K562 (cell line): ENCODE measurements around the gene COL25A1. TPM values are rescaled to one million over a fixed set of nuclear protein-coding genes. Genes with fewer than 3 reads are reported as not detected.
A peak's percentile ranks its signal among the peaks of the same experiment; 100 is the strongest.

Source experiments
- ATAC-seq: fragments of 200-7000 bp; cut with Tn5 transposase; 3 replicates; pipeline ENCODE4 v1.9.1; 2020; ENCODE audit warnings: moderate library complexity
- BruUV-seq: library from RNA; stranded (reverse); fragments of 400-500 nt; replicated peaks from 2 replicates; lab custom pipeline; 2021; lab: Mats Ljungman, UMichigan
- CTCF ChIA-PET: fragments of 300-600 bp; formaldehyde crosslinking; extraction: SDS; loops from one replicate; lab custom pipeline; 2021; ENCODE audit warnings: low intra/inter-chr PET ratio; lab: Yijun Ruan, JAX
- POLR2A ChIA-PET: fragments of 300-600, 350-650 bp; sonication (Branson Sonifier 250); formaldehyde crosslinking; extraction: SDS; loops from one replicate; lab custom pipeline; 2021; ENCODE audit warnings: antibody characterized with exemption, inconsistent platforms; lab: Yijun Ruan, JAX
- DNase-seq, 4 experiments: peaks; one replicate each; pipeline versions ENCODE4 v3.0.0 to v3.0.0-alpha.2; 2011 to 2018; ENCODE audit warnings: low spot score in 3 of 4, mixed read lengths in 3 of 4; ENCODE audit errors: extremely low read depth in 1 of 4
- FAIRE-seq: peaks from 2 replicates; lab custom pipeline; 2011; peaks lifted over from hg19 to GRCh38; lab: Jason Lieb, UNC
- H2AFZ ChIP-seq: 2 replicates; pipeline ENCODE4 v1.6.0; 2011; ENCODE audit warnings: low read depth, low read length, control low read depth, inconsistent platforms
- H3K27ac ChIP-seq: fragments of 200-600 bp; 3 replicates; pipeline ENCODE4 v1.8.0; 2011; ENCODE audit warnings: low read depth, mild to moderate bottlenecking, control low read depth, inconsistent platforms, low read length, moderate library complexity, mixed read lengths; ENCODE audit errors: extremely low read depth
- H3K27me3 ChIP-seq, 2 experiments: fragments of 300-600 bp in 1 of 2; 2 replicates in 1 of 2; 3 replicates in 1 of 2; pipeline versions ENCODE4 v1.6.0 to v1.8.0; 2011; ENCODE audit warnings: inconsistent platforms in 2 of 2, low read length in 2 of 2, mild to moderate bottlenecking in 1 of 2, mixed read lengths in 1 of 2, moderate library complexity in 1 of 2; ENCODE audit not compliant: control insufficient read depth in 2 of 2, insufficient read depth in 2 of 2
- H3K36me3 ChIP-seq: fragments of 300-600 bp; 3 replicates; pipeline ENCODE4 v1.8.0; 2011; ENCODE audit warnings: mild to moderate bottlenecking, low read length, inconsistent platforms; ENCODE audit not compliant: control insufficient read depth, insufficient read depth
- H3K4me1 ChIP-seq, 2 experiments: fragments of 200-600 bp in 1 of 2; replicated peaks in 1 of 2; 2 replicates in 1 of 2; 3 replicates in 1 of 2; pipeline versions ENCODE4 v1.5.1 to v1.8.0; 2011; ENCODE audit warnings: inconsistent platforms in 2 of 2, low read length in 2 of 2, mild to moderate bottlenecking in 1 of 2, mixed read lengths in 1 of 2, moderate library complexity in 1 of 2; ENCODE audit not compliant: control insufficient read depth in 2 of 2, insufficient read depth in 2 of 2
- H3K4me2 ChIP-seq: 2 replicates; pipeline ENCODE4 v1.6.1; 2011; ENCODE audit warnings: low read length, control low read depth, inconsistent platforms, mixed read lengths; ENCODE audit not compliant: insufficient read depth
- H3K4me3 ChIP-seq: fragments of 200-600 bp; sonication (generic), shearing (Covaris generic); 2 replicates; pipeline ENCODE4 v1.5.1; 2016; ENCODE audit warnings: control low read depth, inconsistent platforms
- H3K79me2 ChIP-seq: fragments of 200-600 bp; 3 replicates; pipeline ENCODE4 v1.8.0; 2011; ENCODE audit warnings: low read length, inconsistent platforms; ENCODE audit not compliant: control insufficient read depth, insufficient read depth
- H3K9ac ChIP-seq, 2 experiments: 2 replicates each; pipeline versions ENCODE4 v1.6.0 to v1.6.1; 2011; ENCODE audit warnings: low read depth in 2 of 2, low read length in 2 of 2, control low read depth in 1 of 2, inconsistent platforms in 1 of 2, mild to moderate bottlenecking in 1 of 2, mixed read lengths in 1 of 2; ENCODE audit not compliant: insufficient read depth in 1 of 2
- H3K9me1 ChIP-seq: one replicate; pipeline ENCODE4 v1.6.0; 2011; ENCODE audit warnings: inconsistent platforms, mild to moderate bottlenecking, low read length, moderate library complexity; ENCODE audit not compliant: control insufficient read depth, insufficient read depth
- H3K9me3 ChIP-seq: replicated peaks from 2 replicates; pipeline ENCODE4 v1.5.1; 2011; ENCODE audit warnings: low read depth, low read length, inconsistent platforms; ENCODE audit not compliant: control insufficient read depth, insufficient read depth
- H4K20me1 ChIP-seq: replicated peaks from 2 replicates; pipeline ENCODE4 v1.6.1; 2011; ENCODE audit warnings: low read length, inconsistent platforms, mixed read lengths; ENCODE audit not compliant: control insufficient read depth, insufficient read depth
- CBX8 ChIP-seq: fragments of 200-600 bp; sonication (generic); IDR thresholded peaks from 2 replicates; pipeline ENCODE4 v1.6.1; 2012; ENCODE audit warnings: borderline replicate concordance, mixed run types, low read depth, mild to moderate bottlenecking, moderate library complexity, mixed read lengths, low read length, control low read depth, inconsistent platforms; ENCODE audit not compliant: poor library complexity, severe bottlenecking; ENCODE audit errors: extremely low read depth
- HCFC1 ChIP-seq: IDR thresholded peaks from 2 replicates; pipeline ENCODE4 v1.6.1; 2012; ENCODE audit warnings: low read depth, low read length, improper control_type of control experiment
- YY1 ChIP-seq, 3 experiments: IDR thresholded peaks; 2 replicates each; pipeline ENCODE4 v1.6.1; 2011; ENCODE audit warnings: low read length in 2 of 3, mild to moderate bottlenecking in 2 of 3, moderate library complexity in 2 of 3, borderline replicate concordance in 1 of 3, control low read depth in 1 of 3, low read depth in 1 of 3; ENCODE audit not compliant: insufficient read depth in 3 of 3, insufficient replicate concordance in 2 of 3, control insufficient read depth in 1 of 3, insufficient read length in 1 of 3; ENCODE audit errors: extremely low read depth in 1 of 3
- ZNF212 ChIP-seq: fragments of 450-650 bp; formaldehyde crosslinking; IDR thresholded peaks from 2 replicates; pipeline ENCODE4 v1.4.0; 2020; ENCODE audit warnings: mild to moderate bottlenecking
- WGBS: fragments of 100-300 bp; shearing (Covaris generic); methylation state at CpG from one replicate; pipeline ENCODE4 v1.1.6; 2016; ENCODE audit warnings: low coverage, mixed read lengths; ENCODE audit not compliant: insufficient coverage; ENCODE audit errors: missing lambda C conversion rate; 5-methylcytosine and 5-hydroxymethylcytosine counted together
- in situ Hi-C: fragments of 300-500 bp; cut with MboI; formaldehyde crosslinking; loops from 4 replicates; pipeline ENCODE4 v1.15.0; 2018; ENCODE audit warnings: inconsistent platforms, mixed read lengths
- intact Hi-C: fragments of 100-400 bp; cut with micrococcal nuclease; formaldehyde crosslinking; loops from 2 replicates; pipeline ENCODE4 v1.14.2; 2022
- polyA plus RNA-seq, 8 experiments: library from polyadenylated mRNA; depleted of rRNA in 4 of 8; stranded (reverse) in 5 of 8; unstranded in 3 of 8; fragments of >200 nt; fragmentation: Nextera tagmentation in 2 of 8; fragmentation: Illumina TruSeq in 1 of 8; extraction: Ambion mirVana in 2 of 8; extraction: Trizol in 1 of 8; gene quantifications; 2 replicates each; pipeline versions ENCODE4 v1.2.1 to v1.2.3, GENCODE V29; 2011 to 2014; ENCODE audit warnings: inconsistent platforms in 1 of 8, missing spikeins in 1 of 8
- total RNA-seq, 7 experiments: library from RNA; depleted of rRNA in 6 of 7; stranded (reverse); fragments of >200 nt in 6 of 7; fragmentation: Illumina TruSeq in 2 of 7; extraction: Trizol in 2 of 7; gene quantifications; 2 replicates each; pipeline versions ENCODE4 v1.2.1 to v1.2.3, GENCODE V29; 2011 to 2021; ENCODE audit warnings: low replicate concordance in 1 of 7
- TF ChIP-seq, protein P1 (sequence below): sonication (generic); formaldehyde crosslinking; IDR thresholded peaks from 2 replicates; pipeline ENCODE4 v1.5.0; 2020; ENCODE audit warnings: missing genetic modification reagents
- TF ChIP-seq, protein P2 (sequence below): fragments of 250-450 bp; sonication (Bioruptor Pico); IDR thresholded peaks from 2 replicates; pipeline ENCODE4 v1.5.0; 2020; ENCODE audit warnings: mild to moderate bottlenecking

The COL25A1 gene
- total and polyA plus RNA-seq, 9 of the 15 experiments (the other 6 are each of a cell fraction or from before 2014, with no cell fraction given) = 0.03 to 0.62 (median 0.27) TPM

- Histone ChIP-seq H3K36me3 (no peaks in the 10 kb centered on the region), H4K20me1 (no peaks in the 10 kb centered on the region), H3K4me1 (no peaks in the 10 kb centered on the region; a peak in 1 of 5 replicates), H3K4me2 (no peak overlapping the region), H3K27ac (no peak overlapping the region), H3K9me1 (no peaks in the 10 kb centered on the region), H3K4me3 (no peak overlapping the region), H3K9ac (no peak overlapping the region), H3K79me2 (no peaks in the 10 kb centered on the region), H3K9me3 (no peaks in the 10 kb centered on the region), H3K27me3 (no peaks in the 10 kb centered on the region), H2AFZ (peak overlapping the region; percentile 42; the same call in 1 of the 2 replicates)
- in situ Hi-C loops (no loop called here), intact Hi-C loops (no loop called here)
- no peak for FAIRE-seq
- no peak for DNase-seq
- no TSS peak for BruUV-seq
- ATAC-seq = peak; percentile 47; the same call in 2 of the 3 replicates
- 43% methylated on average over 4 of the region's 5 CpGs for WGBS
- TF ChIP-seq, protein P1, sequence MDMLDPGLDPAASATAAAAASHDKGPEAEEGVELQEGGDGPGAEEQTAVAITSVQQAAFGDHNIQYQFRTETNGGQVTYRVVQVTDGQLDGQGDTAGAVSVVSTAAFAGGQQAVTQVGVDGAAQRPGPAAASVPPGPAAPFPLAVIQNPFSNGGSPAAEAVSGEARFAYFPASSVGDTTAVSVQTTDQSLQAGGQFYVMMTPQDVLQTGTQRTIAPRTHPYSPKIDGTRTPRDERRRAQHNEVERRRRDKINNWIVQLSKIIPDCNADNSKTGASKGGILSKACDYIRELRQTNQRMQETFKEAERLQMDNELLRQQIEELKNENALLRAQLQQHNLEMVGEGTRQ (CRISPR knock-in tag) = 0 out of 2 replicates have a peak, but pooled peaks have one; percentile 10
- TF ChIP-seq HCFC1 = peak; percentile 53
- TF ChIP-seq, protein P2, sequence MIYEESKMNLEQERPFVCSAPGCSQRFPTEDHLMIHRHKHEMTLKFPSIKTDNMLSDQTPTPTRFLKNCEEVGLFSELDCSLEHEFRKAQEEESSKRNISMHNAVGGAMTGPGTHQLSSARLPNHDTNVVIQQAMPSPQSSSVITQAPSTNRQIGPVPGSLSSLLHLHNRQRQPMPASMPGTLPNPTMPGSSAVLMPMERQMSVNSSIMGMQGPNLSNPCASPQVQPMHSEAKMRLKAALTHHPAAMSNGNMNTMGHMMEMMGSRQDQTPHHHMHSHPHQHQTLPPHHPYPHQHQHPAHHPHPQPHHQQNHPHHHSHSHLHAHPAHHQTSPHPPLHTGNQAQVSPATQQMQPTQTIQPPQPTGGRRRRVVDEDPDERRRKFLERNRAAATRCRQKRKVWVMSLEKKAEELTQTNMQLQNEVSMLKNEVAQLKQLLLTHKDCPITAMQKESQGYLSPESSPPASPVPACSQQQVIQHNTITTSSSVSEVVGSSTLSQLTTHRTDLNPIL = no peak
- TF ChIP-seq ZNF212 (CRISPR knock-in tag) = no peak
- no peak for TF ChIP-seq CBX8
- TF ChIP-seq YY1 (IDR thresholded peaks at IDR 0.05; ENCODE audit: borderline replicate concordance in 1 of 3, control insufficient read depth in 1 of 3, extremely low read depth in 1 of 3, insufficient read depth in 3 of 3, insufficient read length in 1 of 3, insufficient replicate concordance in 2 of 3, low read depth in 1 of 3, low read length in 2 of 3) = peak in 1 of 3 experiments; percentile 56
- ChIA-PET CTCF (no interaction called here), POLR2A (no interaction called here)
These were observed 97.3 kb downstream of the COL25A1 start for GRCh38 chr4:109205186-109205585.
